HEK293 (cell line): ENCODE results near the gene ZNF8.

Experiments
- CTCF ChIA-PET: fragments of 350-600 bp; formaldehyde crosslinking; extraction: SDS; loops from one replicate; lab custom pipeline; 2021; ENCODE audit warnings: antibody characterized with exemption; lab: Yijun Ruan, JAX
- POLR2A ChIA-PET: fragments of 300-600 bp; formaldehyde crosslinking; extraction: SDS; loops from one replicate; lab custom pipeline; 2020; ENCODE audit warnings: antibody characterized with exemption, inconsistent platforms; lab: Yijun Ruan, JAX
- H3K27ac ChIP-seq: fragments of 200-500 bp; sonication (Bioruptor generic); 2 replicates; pipeline ENCODE4 v1.5.1; 2014; ENCODE audit warnings: low read depth, low read length, control low read depth, inconsistent platforms; ENCODE audit errors: extremely low read depth
- H3K36me3 ChIP-seq, 2 experiments: fragments of 200-500 bp in 1 of 2; sonication (Bioruptor generic) in 1 of 2; 1 replicate in 1 of 2; 2 replicates in 1 of 2; pipeline ENCODE4 v1.5.1; 2014 to 2017; ENCODE audit warnings: inconsistent platforms in 2 of 2, low read length in 2 of 2; ENCODE audit not compliant: control insufficient read depth in 2 of 2, insufficient read depth in 1 of 2
- H3K4me1 ChIP-seq: fragments of 200-500 bp; sonication (Bioruptor generic); 2 replicates; pipeline ENCODE4 v1.5.1; 2014; ENCODE audit warnings: mild to moderate bottlenecking, low read length, inconsistent platforms; ENCODE audit not compliant: control insufficient read depth, insufficient read depth
- H3K4me3 ChIP-seq: 2 replicates; pipeline ENCODE4 v1.5.1; 2011; ENCODE audit warnings: low read depth, mild to moderate bottlenecking, control low read depth, low read length, moderate library complexity
- H3K9me3 ChIP-seq: fragments of 200-500 bp; sonication (Bioruptor generic); 2 replicates; pipeline ENCODE4 v1.5.1; 2014; ENCODE audit warnings: low read depth, low read length, inconsistent platforms; ENCODE audit not compliant: control insufficient read depth, insufficient read depth
- GLIS2 ChIP-seq: fragments of 450-650 bp; formaldehyde crosslinking; IDR thresholded peaks from 2 replicates; pipeline ENCODE4 v1.5.1; 2016; ENCODE audit warnings: missing biosample characterization, missing genetic modification characterization
- OSR2 ChIP-seq: fragments of 450-650 bp; formaldehyde crosslinking; IDR thresholded peaks from 2 replicates; pipeline ENCODE4 v1.5.1; 2016; ENCODE audit warnings: missing biosample characterization, missing genetic modification characterization
- REPIN1 ChIP-seq: fragments of 450-650 bp; formaldehyde crosslinking; IDR thresholded peaks from 2 replicates; pipeline ENCODE4 v1.5.1; 2017; ENCODE audit warnings: missing biosample characterization, missing genetic modification characterization, low read depth
- SP3 ChIP-seq: fragments of 450-650 bp; formaldehyde crosslinking; IDR thresholded peaks from 2 replicates; pipeline ENCODE4 v1.5.1; 2016; ENCODE audit warnings: missing biosample characterization, missing genetic modification characterization
- SP7 ChIP-seq: fragments of 450-650 bp; formaldehyde crosslinking; IDR thresholded peaks from 2 replicates; pipeline ENCODE4 v1.5.1; 2016; ENCODE audit warnings: missing biosample characterization, missing genetic modification characterization
- TCF7L2 ChIP-seq: IDR thresholded peaks from 2 replicates; pipeline ENCODE4 v1.6.1; 2011; ENCODE audit warnings: low read depth, mild to moderate bottlenecking, inconsistent platforms, low read length, moderate library complexity, borderline replicate concordance
- ZNF10 ChIP-seq: fragments of 450-650 bp; formaldehyde crosslinking; IDR thresholded peaks from 2 replicates; pipeline ENCODE4 v1.5.1; 2017; ENCODE audit warnings: missing biosample characterization, missing genetic modification characterization
- ZNF146 ChIP-seq: fragments of 450-650 bp; formaldehyde crosslinking; IDR thresholded peaks from 2 replicates; pipeline ENCODE4 v1.5.1; 2016; ENCODE audit warnings: missing biosample characterization, missing genetic modification characterization
- ZNF341 ChIP-seq: fragments of 450-650 bp; formaldehyde crosslinking; IDR thresholded peaks from 2 replicates; pipeline ENCODE4; 2016; ENCODE audit warnings: low read depth, missing biosample characterization, missing genetic modification characterization
- ZNF391 ChIP-seq: fragments of 450-650 bp; formaldehyde crosslinking; IDR thresholded peaks from 2 replicates; pipeline ENCODE4 v1.5.1; 2016; ENCODE audit warnings: low read depth, missing biosample characterization, missing genetic modification characterization, borderline replicate concordance
- ZNF423 ChIP-seq: fragments of 450-650 bp; formaldehyde crosslinking; IDR thresholded peaks from 2 replicates; pipeline ENCODE4 v1.5.1; 2016; ENCODE audit warnings: missing biosample characterization, missing genetic modification characterization
- ZNF473 ChIP-seq: fragments of 450-650 bp; formaldehyde crosslinking; IDR thresholded peaks from 2 replicates; pipeline ENCODE4 v1.5.1; 2017; ENCODE audit warnings: missing biosample characterization, missing genetic modification characterization
- ZNF544 ChIP-seq: fragments of 450-650 bp; formaldehyde crosslinking; IDR thresholded peaks from 2 replicates; pipeline ENCODE4 v1.5.0; 2017; ENCODE audit warnings: missing biosample characterization, missing genetic modification characterization
- ZNF660 ChIP-seq: fragments of 450-650 bp; IDR thresholded peaks from 2 replicates; pipeline ENCODE4 v1.5.1; 2018; ENCODE audit warnings: missing biosample characterization, mild to moderate bottlenecking, missing genetic modification characterization
- ZNF747 ChIP-seq: fragments of 450-650 bp; formaldehyde crosslinking; IDR thresholded peaks from 2 replicates; pipeline ENCODE4 v1.5.1; 2016; ENCODE audit warnings: missing biosample characterization, missing genetic modification characterization
- ZNF830 ChIP-seq: fragments of 450-650 bp; IDR thresholded peaks from 2 replicates; pipeline ENCODE4 v1.5.0; 2018; ENCODE audit warnings: missing biosample characterization, missing genetic modification characterization, low read depth, mild to moderate bottlenecking, moderate library complexity
- ZNF843 ChIP-seq: fragments of 450-650 bp; formaldehyde crosslinking; IDR thresholded peaks from 2 replicates; pipeline ENCODE4 v1.5.1; 2016; ENCODE audit warnings: missing biosample characterization, missing genetic modification characterization
- TF ChIP-seq, protein P1 (sequence below): fragments of 450-650 bp; formaldehyde crosslinking; IDR thresholded peaks from 2 replicates; pipeline ENCODE4 v1.5.1; 2016; ENCODE audit warnings: missing biosample characterization, missing genetic modification characterization
- TF ChIP-seq, protein P2 (sequence below): fragments of 450-650 bp; formaldehyde crosslinking; conservative IDR thresholded peaks from 2 replicates; pipeline ENCODE4 v1.5.1; 2016; ENCODE audit warnings: low read depth, missing biosample characterization, missing genetic modification characterization
- TF ChIP-seq, protein P3 (sequence below): fragments of 450-650 bp; formaldehyde crosslinking; IDR thresholded peaks from 2 replicates; pipeline ENCODE4 v1.5.1; 2017; ENCODE audit warnings: missing biosample characterization, missing genetic modification characterization
- TF ChIP-seq, protein P4 (sequence below): fragments of 450-650 bp; formaldehyde crosslinking; IDR thresholded peaks from 2 replicates; pipeline ENCODE4 v1.5.1; 2016; ENCODE audit warnings: missing biosample characterization, missing genetic modification characterization
- TF ChIP-seq, protein P5 (sequence below): fragments of 450-650 bp; formaldehyde crosslinking; IDR thresholded peaks from 2 replicates; pipeline ENCODE4 v1.5.1; 2016; ENCODE audit warnings: missing biosample characterization, missing genetic modification characterization
- TF ChIP-seq, protein P6 (sequence below): fragments of 450-650 bp; formaldehyde crosslinking; IDR thresholded peaks from 2 replicates; pipeline ENCODE4 v1.5.1; 2017; ENCODE audit warnings: missing biosample characterization, missing genetic modification characterization

Gene ZNF8

DNA sequence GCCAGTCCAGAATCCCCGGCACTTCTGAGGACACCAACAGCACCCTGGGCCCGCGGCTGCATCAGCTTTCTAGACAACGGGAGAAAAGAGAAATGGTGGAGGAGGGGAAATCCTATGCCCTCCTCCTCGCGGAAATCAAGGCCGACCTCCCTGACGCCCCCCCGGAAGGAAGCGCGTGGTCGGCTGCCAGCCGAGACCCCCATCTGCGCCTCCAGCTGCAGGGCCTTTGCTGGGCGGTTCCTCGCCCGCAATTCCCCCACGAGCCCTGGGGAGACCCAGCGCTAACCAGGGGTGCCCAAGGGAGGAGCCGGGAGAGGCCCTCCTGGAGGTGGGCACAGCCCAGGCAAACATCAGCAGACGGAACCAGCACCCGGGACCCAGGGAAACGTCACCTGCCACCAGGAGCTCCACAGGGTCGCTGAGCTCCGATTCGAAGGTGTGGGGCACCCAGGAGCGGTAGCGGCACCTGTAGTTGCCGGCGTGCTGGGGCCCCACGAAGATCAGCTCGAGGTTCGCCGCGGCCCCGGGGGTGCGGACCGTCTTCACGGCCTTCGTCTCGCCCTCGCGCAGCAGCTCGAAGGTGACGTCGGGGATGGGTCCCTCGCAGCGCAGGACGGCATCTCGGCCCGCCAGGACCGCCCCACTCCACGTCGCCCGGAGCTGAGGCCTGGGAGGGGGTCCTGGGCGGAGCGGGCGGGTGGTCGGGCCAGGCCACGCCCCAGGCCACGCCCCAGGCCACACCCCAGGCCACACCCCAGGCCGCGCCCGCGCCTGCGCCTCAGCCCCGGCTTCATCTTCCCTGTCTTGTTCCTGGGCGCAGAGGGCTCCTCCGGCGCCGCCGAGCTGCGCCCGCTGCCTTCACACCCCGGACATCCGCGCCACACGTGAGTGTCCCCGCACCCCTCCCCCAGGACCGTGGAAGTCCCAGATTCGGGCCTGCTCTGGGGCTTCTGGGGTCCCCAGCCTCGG is 68.5 kb downstream of the ZNF8 start:
- Histone ChIP-seq H3K9me3 (no peaks in the 10 kb centered on the region), H3K36me3 (no peaks in the 10 kb centered on the region; a peak in 1 of 3 replicates), H3K27ac (peak overlapping the region; percentile 34; the same call in 1 of the 2 replicates), H3K4me1 (no peaks in the 10 kb centered on the region), H3K4me3 (peak overlapping the region; percentile 79)
- ChIA-PET POLR2A (interaction anchor here (0.6 to 3.0 kb wide), 12 partner anchors 15 to 1063 kb away, joined by 3 to 29 read pairs (median 4); partner anchors contain the start of genes ZBTB45, ZNF497, ZNF584 and ZNF8), CTCF (interaction anchor here (0.7 to 1.6 kb wide), 3 partner anchors 13 to 19 kb away, joined by 3 to 9 read pairs (median 3); partner anchors contain the start of gene ZNF497)
- TF ChIP-seq, protein P1, sequence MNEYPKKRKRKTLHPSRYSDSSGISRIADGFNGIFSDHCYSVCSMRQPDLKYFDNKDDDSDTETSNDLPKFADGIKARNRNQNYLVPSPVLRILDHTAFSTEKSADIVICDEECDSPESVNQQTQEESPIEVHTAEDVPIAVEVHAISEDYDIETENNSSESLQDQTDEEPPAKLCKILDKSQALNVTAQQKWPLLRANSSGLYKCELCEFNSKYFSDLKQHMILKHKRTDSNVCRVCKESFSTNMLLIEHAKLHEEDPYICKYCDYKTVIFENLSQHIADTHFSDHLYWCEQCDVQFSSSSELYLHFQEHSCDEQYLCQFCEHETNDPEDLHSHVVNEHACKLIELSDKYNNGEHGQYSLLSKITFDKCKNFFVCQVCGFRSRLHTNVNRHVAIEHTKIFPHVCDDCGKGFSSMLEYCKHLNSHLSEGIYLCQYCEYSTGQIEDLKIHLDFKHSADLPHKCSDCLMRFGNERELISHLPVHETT (tag by site-specific recombination) = no peak
- TF ChIP-seq, protein P2, sequence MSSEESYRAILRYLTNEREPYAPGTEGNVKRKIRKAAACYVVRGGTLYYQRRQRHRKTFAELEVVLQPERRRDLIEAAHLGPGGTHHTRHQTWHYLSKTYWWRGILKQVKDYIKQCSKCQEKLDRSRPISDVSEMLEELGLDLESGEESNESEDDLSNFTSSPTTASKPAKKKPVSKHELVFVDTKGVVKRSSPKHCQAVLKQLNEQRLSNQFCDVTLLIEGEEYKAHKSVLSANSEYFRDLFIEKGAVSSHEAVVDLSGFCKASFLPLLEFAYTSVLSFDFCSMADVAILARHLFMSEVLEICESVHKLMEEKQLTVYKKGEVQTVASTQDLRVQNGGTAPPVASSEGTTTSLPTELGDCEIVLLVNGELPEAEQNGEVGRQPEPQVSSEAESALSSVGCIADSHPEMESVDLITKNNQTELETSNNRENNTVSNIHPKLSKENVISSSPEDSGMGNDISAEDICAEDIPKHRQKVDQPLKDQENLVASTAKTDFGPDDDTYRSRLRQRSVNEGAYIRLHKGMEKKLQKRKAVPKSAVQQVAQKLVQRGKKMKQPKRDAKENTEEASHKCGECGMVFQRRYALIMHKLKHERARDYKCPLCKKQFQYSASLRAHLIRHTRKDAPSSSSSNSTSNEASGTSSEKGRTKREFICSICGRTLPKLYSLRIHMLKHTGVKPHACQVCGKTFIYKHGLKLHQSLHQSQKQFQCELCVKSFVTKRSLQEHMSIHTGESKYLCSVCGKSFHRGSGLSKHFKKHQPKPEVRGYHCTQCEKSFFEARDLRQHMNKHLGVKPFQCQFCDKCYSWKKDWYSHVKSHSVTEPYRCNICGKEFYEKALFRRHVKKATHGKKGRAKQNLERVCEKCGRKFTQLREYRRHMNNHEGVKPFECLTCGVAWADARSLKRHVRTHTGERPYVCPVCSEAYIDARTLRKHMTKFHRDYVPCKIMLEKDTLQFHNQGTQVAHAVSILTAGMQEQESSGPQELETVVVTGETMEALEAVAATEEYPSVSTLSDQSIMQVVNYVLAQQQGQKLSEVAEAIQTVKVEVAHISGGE (tag by site-specific recombination) = 0 out of 2 replicates have a peak, but pooled peaks have one; percentile 9
- TF ChIP-seq ZNF146 (tag by site-specific recombination) = no peak
- TF ChIP-seq ZNF544 (tag by site-specific recombination) = no peak
- no peak; the same call in 1 of the 2 replicates for TF ChIP-seq ZNF10
- peak; percentile 93 for TF ChIP-seq GLIS2
- no peak for TF ChIP-seq ZNF747 (tag by site-specific recombination)
- TF ChIP-seq, protein P3, sequence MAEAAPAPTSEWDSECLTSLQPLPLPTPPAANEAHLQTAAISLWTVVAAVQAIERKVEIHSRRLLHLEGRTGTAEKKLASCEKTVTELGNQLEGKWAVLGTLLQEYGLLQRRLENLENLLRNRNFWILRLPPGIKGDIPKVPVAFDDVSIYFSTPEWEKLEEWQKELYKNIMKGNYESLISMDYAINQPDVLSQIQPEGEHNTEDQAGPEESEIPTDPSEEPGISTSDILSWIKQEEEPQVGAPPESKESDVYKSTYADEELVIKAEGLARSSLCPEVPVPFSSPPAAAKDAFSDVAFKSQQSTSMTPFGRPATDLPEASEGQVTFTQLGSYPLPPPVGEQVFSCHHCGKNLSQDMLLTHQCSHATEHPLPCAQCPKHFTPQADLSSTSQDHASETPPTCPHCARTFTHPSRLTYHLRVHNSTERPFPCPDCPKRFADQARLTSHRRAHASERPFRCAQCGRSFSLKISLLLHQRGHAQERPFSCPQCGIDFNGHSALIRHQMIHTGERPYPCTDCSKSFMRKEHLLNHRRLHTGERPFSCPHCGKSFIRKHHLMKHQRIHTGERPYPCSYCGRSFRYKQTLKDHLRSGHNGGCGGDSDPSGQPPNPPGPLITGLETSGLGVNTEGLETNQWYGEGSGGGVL (tag by site-specific recombination) = no peak
- TF ChIP-seq TCF7L2 = no peak
- peak; percentile 34; the same call in 1 of the 2 replicates for TF ChIP-seq ZNF843
- TF ChIP-seq, protein P4, sequence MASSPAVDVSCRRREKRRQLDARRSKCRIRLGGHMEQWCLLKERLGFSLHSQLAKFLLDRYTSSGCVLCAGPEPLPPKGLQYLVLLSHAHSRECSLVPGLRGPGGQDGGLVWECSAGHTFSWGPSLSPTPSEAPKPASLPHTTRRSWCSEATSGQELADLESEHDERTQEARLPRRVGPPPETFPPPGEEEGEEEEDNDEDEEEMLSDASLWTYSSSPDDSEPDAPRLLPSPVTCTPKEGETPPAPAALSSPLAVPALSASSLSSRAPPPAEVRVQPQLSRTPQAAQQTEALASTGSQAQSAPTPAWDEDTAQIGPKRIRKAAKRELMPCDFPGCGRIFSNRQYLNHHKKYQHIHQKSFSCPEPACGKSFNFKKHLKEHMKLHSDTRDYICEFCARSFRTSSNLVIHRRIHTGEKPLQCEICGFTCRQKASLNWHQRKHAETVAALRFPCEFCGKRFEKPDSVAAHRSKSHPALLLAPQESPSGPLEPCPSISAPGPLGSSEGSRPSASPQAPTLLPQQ (tag by site-specific recombination) = peak; percentile 71; the same call in 1 of the 2 replicates
- TF ChIP-seq OSR2 (tag by site-specific recombination) = no peak
- TF ChIP-seq ZNF473 (tag by site-specific recombination) = no peak
- TF ChIP-seq ZNF341 = no peak
- peak; percentile 66 for TF ChIP-seq ZNF423 (tag by site-specific recombination)
- TF ChIP-seq, protein P5, sequence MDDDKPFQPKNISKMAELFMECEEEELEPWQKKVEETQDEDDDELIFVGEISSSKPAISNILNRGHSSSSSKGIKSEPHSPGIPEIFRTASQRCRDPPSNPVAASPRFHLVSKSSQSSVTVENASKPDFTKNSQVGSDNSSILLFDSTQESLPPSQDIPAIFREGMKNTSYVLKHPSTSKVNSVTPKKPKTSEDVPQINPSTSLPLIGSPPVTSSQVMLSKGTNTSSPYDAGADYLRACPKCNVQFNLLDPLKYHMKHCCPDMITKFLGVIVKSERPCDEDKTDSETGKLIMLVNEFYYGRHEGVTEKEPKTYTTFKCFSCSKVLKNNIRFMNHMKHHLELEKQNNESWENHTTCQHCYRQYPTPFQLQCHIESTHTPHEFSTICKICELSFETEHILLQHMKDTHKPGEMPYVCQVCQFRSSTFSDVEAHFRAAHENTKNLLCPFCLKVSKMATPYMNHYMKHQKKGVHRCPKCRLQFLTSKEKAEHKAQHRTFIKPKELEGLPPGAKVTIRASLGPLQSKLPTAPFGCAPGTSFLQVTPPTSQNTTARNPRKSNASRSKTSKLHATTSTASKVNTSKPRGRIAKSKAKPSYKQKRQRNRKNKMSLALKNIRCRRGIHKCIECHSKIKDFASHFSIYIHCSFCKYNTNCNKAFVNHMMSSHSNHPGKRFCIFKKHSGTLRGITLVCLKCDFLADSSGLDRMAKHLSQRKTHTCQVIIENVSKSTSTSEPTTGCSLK = no peak
- TF ChIP-seq REPIN1 = no peak
- peak; percentile 76 for TF ChIP-seq SP3
- no peak for TF ChIP-seq ZNF830 (tag by site-specific recombination)
- no peak for TF ChIP-seq ZNF391
- no peak for TF ChIP-seq ZNF660 (tag by site-specific recombination)
- TF ChIP-seq SP7 = 0 out of 2 replicates have a peak, but pooled peaks have one; percentile 45
- TF ChIP-seq, protein P6, sequence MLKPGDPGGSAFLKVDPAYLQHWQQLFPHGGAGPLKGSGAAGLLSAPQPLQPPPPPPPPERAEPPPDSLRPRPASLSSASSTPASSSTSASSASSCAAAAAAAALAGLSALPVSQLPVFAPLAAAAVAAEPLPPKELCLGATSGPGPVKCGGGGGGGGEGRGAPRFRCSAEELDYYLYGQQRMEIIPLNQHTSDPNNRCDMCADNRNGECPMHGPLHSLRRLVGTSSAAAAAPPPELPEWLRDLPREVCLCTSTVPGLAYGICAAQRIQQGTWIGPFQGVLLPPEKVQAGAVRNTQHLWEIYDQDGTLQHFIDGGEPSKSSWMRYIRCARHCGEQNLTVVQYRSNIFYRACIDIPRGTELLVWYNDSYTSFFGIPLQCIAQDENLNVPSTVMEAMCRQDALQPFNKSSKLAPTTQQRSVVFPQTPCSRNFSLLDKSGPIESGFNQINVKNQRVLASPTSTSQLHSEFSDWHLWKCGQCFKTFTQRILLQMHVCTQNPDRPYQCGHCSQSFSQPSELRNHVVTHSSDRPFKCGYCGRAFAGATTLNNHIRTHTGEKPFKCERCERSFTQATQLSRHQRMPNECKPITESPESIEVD = no peak
